Spleen (tissue), 11 donors: Measurements from ENCODE around the gene ZBTB7C. TPM values are rescaled to one million over a fixed set of nuclear protein-coding genes. Genes with fewer than 3 reads are reported as not detected.

ENCODE experiments used
- DNase-seq: peaks from one replicate; pipeline ENCODE4 v3.0.0-alpha.2; 2020
- H3K27ac ChIP-seq, 8 donors: fragments of 200-600 bp; sonication (generic) in 7 of 8; 1 replicate in 4 of 8; 2 replicates in 4 of 8; pipeline versions ENCODE4 v1.5.0 to v1.8.0; 2016 to 2021; ENCODE audit warnings: inconsistent platforms in 4 of 8, mild to moderate bottlenecking in 4 of 8, moderate library complexity in 1 of 8
- H3K27me3 ChIP-seq, 7 donors: fragments of 200-600 bp; sonication (generic) in 6 of 7; replicated peaks in 1 of 7; 1 replicate in 4 of 7; 2 replicates in 3 of 7; pipeline versions ENCODE4 v1.5.0 to v1.8.0; 2016 to 2021; ENCODE audit warnings: inconsistent platforms in 3 of 7, mild to moderate bottlenecking in 1 of 7
- H3K36me3 ChIP-seq, 6 donors: fragments of 200-600 bp; sonication (generic) in 5 of 6; 1 replicate in 4 of 6; 2 replicates in 2 of 6; pipeline versions ENCODE4 v1.5.0 to v1.8.0; 2016 to 2021; ENCODE audit warnings: inconsistent platforms in 2 of 6
- H3K4me1 ChIP-seq, 6 donors: fragments of 200-600 bp; sonication (generic) in 5 of 6; 1 replicate in 3 of 6; 2 replicates in 3 of 6; pipeline versions ENCODE4 v1.5.0 to v1.8.0; 2016 to 2021; ENCODE audit warnings: inconsistent platforms in 3 of 6
- H3K4me3 ChIP-seq, 8 donors: fragments of 200-600 bp; sonication (generic) in 7 of 8; 1 replicate in 4 of 8; 2 replicates in 4 of 8; pipeline versions ENCODE4 v1.5.0 to v1.8.0; 2016 to 2021; ENCODE audit warnings: inconsistent platforms in 4 of 8, mild to moderate bottlenecking in 4 of 8, moderate library complexity in 2 of 8
- H3K9me3 ChIP-seq, 8 donors: fragments of 200-600 bp; sonication (generic) in 7 of 8; 1 replicate in 4 of 8; 2 replicates in 4 of 8; pipeline versions ENCODE4 v1.5.0 to v1.8.0; 2016 to 2021; ENCODE audit warnings: inconsistent platforms in 4 of 8
- POLR2A ChIP-seq, 3 donors: fragments of 450-650 bp; IDR thresholded peaks; one replicate each; pipeline ENCODE4 v1.5.1; 2017; ENCODE audit warnings: antibody characterized with exemption in 3 of 3, mild to moderate bottlenecking in 1 of 3
- POLR2AphosphoS5 ChIP-seq, 3 donors: sonication (generic); formaldehyde crosslinking; IDR thresholded peaks; one replicate each; pipeline ENCODE4 v1.5.1; 2017; ENCODE audit warnings: antibody characterized with exemption in 3 of 3
- WGBS, 5 donors: extraction: QIAGEN DNeasy Blood & Tissue Kit in 3 of 5; methylation state at CpG; one replicate each; pipeline versions ENCODE4 v1.1.5 to v1.1.7; 2013 to 2018; 5-methylcytosine and 5-hydroxymethylcytosine counted together
- intact Hi-C: fragments of 100-400 bp; cut with DNase I; formaldehyde crosslinking; loops from one replicate; pipeline ENCODE4 v1.15.0; 2023; ENCODE audit warnings: low total_unique reads
- polyA plus RNA-seq, 3 donors: library from polyadenylated mRNA; stranded (reverse); fragments of 200-250 nt; gene quantifications; one replicate each; pipeline ENCODE4 v1.2.1, GENCODE V29; 2013
- total RNA-seq, 7 donors: library from RNA; depleted of rRNA in 3 of 7; stranded (reverse); fragments of >200 nt in 3 of 7; fragmentation: NEBNext Ultra II Directional in 4 of 7; extraction: Animal tissue kit (Norgen Biotek cat#: 25700) in 4 of 7; gene quantifications; one replicate each; pipeline versions ENCODE4 v1.1.0 to v1.2.1, GENCODE V29; 2016 to 2021
- TF ChIP-seq, protein P1 (sequence below), 11 experiments: fragments of 200-600 bp in 7 of 11; fragments of 450-650 bp in 4 of 11; sonication (generic) in 4 of 11; IDR thresholded peaks in 8 of 11; conservative IDR thresholded peaks in 3 of 11; 1 replicate in 7 of 11; 2 replicates in 4 of 11; pipeline versions ENCODE4 v1.4.0 to v1.8.0; 2016 to 2021; ENCODE audit warnings: antibody characterized with exemption in 11 of 11, inconsistent platforms in 4 of 11, mild to moderate bottlenecking in 1 of 11
- donor health status: healthy with polysubstance abuse.
- donor health status: DM: no; HTN: no; CAD: no; lungs with moderate emphysema.
- donor health status: DM: no; HTN: no; CAD: no.
- donor health status: Bipolar disorder and iron deficiency.
- donor health status: healthy.
- donor health status: DM: no; HTN: no; CAD: no.
- donor health status: DM: yes; HTN: yes; CAD: no.

The ZBTB7C gene
- total and polyA plus RNA-seq, 10 donors = 1.00 to 64.2 (median 18.8) TPM

DNA sequence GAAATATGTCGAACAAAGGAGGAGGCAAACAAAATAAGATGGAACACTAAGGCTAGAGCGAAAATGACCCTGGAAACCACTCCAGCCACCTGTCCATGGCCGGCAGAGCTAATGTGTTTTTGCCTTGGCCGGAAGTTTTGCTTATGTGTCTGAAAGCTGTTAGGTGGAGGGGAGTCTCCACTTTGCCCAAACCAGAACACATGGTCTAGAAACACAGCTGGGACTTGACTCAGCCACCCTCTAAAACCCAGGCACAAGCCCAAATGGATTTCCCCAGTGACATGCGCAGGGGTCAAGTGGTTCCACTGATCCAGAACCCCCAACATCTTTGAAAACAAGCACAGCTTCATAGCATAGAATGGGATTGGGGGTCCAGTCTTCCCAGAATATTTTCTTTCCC is 159.3 kb downstream of the ZBTB7C start:
- 74 to 86% (median 80%) methylated on average over 5 of the region's 5 CpGs for WGBS, 5 donors

DNA sequence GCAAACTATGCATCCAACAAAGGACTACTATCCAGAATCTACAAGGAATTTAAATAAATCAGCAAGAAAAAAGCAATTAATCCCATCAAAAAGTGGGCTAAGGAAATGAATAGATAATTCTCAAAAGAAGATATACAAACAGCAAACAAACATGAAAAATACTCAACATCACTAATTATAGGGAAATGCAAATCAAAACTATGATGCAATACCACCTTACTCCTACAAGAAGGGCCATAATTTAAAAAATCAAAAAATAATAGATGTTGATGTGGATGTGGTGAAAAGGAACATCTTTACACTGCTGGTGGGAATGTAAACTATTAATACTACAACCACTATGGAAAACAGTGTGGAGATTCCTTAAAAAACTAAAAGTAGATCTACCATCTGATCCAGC is 164.7 kb downstream of the ZBTB7C start:
- DNase-seq = no peak
- intact Hi-C loops = no loop called here
- Histone ChIP-seq H3K27ac (no peak overlapping the region), H3K4me3 (no peak overlapping the region), H3K4me1 (no peaks in the 10 kb centered on the region), H3K27me3 (no peaks in the 10 kb centered on the region), H3K36me3 (no peaks in the 10 kb centered on the region), H3K9me3 (peaks cover 0 to 18% (median 15%) of the 10 kb centered on the region in 8 donors)
- TF ChIP-seq POLR2AphosphoS5 (IDR thresholded peaks at IDR 0.05) (no peak), POLR2A (IDR thresholded peaks at IDR 0.05) (no peak)
- TF ChIP-seq, protein P1, sequence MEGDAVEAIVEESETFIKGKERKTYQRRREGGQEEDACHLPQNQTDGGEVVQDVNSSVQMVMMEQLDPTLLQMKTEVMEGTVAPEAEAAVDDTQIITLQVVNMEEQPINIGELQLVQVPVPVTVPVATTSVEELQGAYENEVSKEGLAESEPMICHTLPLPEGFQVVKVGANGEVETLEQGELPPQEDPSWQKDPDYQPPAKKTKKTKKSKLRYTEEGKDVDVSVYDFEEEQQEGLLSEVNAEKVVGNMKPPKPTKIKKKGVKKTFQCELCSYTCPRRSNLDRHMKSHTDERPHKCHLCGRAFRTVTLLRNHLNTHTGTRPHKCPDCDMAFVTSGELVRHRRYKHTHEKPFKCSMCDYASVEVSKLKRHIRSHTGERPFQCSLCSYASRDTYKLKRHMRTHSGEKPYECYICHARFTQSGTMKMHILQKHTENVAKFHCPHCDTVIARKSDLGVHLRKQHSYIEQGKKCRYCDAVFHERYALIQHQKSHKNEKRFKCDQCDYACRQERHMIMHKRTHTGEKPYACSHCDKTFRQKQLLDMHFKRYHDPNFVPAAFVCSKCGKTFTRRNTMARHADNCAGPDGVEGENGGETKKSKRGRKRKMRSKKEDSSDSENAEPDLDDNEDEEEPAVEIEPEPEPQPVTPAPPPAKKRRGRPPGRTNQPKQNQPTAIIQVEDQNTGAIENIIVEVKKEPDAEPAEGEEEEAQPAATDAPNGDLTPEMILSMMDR (IDR thresholded peaks at IDR 0.05 in 8 of 11, conservative IDR thresholded peaks at IDR 0.05 in 3 of 11) = no peak

More for the DNA sequence above, 159.3 kb downstream of the ZBTB7C start:
- TF ChIP-seq, protein P1 (IDR thresholded peaks at IDR 0.05 in 8 of 11, conservative IDR thresholded peaks at IDR 0.05 in 3 of 11) = no peak
- no peak for TF ChIP-seq POLR2AphosphoS5 (IDR thresholded peaks at IDR 0.05)
- TF ChIP-seq POLR2A (IDR thresholded peaks at IDR 0.05) = no peak
- peaks cover 0 to 4% (median 0%) of the 10 kb centered on the region in 7 donors for H3K27me3 ChIP-seq
- no peak overlapping the region for H3K4me3 ChIP-seq
- no peak overlapping the region for H3K27ac ChIP-seq
- no peaks in the 10 kb centered on the region for H3K36me3 ChIP-seq
- DNase-seq = no peak
- H3K4me1 ChIP-seq = peaks cover 0 to 3% (median 0%) of the 10 kb centered on the region in 6 donors
- intact Hi-C loops = no loop called here
- H3K9me3 ChIP-seq = peaks cover 0 to 3% (median 0%) of the 10 kb centered on the region in 8 donors

DNA sequence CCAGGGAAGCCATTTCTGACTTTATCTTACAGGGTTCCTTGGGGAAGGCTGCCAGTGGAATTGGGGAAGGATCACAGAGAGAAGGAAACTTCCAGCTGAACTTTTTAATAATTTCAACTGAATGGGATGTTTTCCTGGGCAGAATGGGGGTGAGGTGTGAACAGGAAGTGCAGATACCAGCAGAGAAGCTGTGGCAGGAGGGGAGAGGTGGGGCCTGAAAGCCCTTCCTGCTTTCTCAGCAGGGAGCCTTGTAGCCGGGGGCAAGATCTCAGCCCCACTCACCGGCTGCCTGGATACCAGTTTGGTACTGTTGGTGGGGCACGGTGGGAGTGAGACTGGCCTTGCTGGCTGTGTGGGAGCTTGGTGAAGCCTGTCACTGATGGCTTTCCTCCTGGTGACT is 170.5 kb downstream of the ZBTB7C start:
- WGBS, 5 donors = 23 to 52% (median 42%) methylated on average over 2 to 3 of the region's 3 CpGs
- intact Hi-C loops = loop anchor here (10.0 kb wide), 1 partner anchor 206 kb away; no protein-coding TSS in a partner anchor
- DNase-seq = no peak
- no peaks in the 10 kb centered on the region for H3K36me3 ChIP-seq
- H3K4me3 ChIP-seq = no peak overlapping the region
- H3K27me3 ChIP-seq = peaks cover 0 to 16% (median 0%) of the 10 kb centered on the region in 7 donors
- peaks cover 0 to 30% (median 15%) of the 10 kb centered on the region in 8 donors for H3K9me3 ChIP-seq
- TF ChIP-seq POLR2A (IDR thresholded peaks at IDR 0.05) (no peak), POLR2AphosphoS5 (IDR thresholded peaks at IDR 0.05) (no peak)
- TF ChIP-seq, protein P1 (IDR thresholded peaks at IDR 0.05 in 8 of 11, conservative IDR thresholded peaks at IDR 0.05 in 3 of 11) = no peak
- peak overlapping the region in 1 of 8 donors; percentile 34 for H3K27ac ChIP-seq
- H3K4me1 ChIP-seq = peaks cover 0 to 6% (median 0%) of the 10 kb centered on the region in 6 donors

DNA sequence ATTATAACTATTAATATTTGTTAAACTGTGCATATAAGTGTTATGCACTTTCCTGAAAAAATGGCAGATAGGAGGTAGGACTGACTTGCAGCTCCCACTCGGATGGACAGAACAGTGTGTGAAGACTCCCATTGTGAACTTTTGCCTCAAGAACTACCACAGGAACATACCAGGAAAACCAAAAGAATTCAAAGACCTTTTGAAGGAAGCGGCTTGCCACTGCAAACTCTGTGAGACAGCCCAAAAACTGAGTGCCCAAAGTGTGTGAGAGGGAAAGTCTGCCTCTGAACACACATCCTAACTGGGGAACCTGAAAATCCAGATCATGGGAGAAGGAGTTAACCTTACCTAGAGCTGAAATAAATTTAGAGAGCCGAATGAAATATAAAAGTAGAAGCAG is 171.0 kb downstream of the ZBTB7C start:
- intact Hi-C loops = loop anchor here (10.0 kb wide), 1 partner anchor 207 kb away; no protein-coding TSS in a partner anchor

More for the DNA sequence above, 171.0 kb downstream of the ZBTB7C start:
- no peaks in the 10 kb centered on the region for H3K36me3 ChIP-seq
- no peak overlapping the region for H3K4me3 ChIP-seq
- H3K27ac ChIP-seq = peak overlapping the region in 1 of 8 donors; percentile 34
- TF ChIP-seq, protein P1 (IDR thresholded peaks at IDR 0.05 in 8 of 11, conservative IDR thresholded peaks at IDR 0.05 in 3 of 11) = no peak
- TF ChIP-seq POLR2AphosphoS5 (IDR thresholded peaks at IDR 0.05) = no peak
- no peak for TF ChIP-seq POLR2A (IDR thresholded peaks at IDR 0.05)
- H3K27me3 ChIP-seq = peaks cover 0 to 16% (median 0%) of the 10 kb centered on the region in 7 donors
- no peak for DNase-seq
- H3K4me1 ChIP-seq = peaks cover 0 to 6% (median 0%) of the 10 kb centered on the region in 6 donors
- 68 to 80% (median 73%) methylated on average over 3 of the region's 3 CpGs for WGBS, 5 donors
- H3K9me3 ChIP-seq = peaks cover 0 to 30% (median 15%) of the 10 kb centered on the region in 8 donors
